Uterus (tissue), 2 donors: Measurements from ENCODE around the gene FRMD8.

ENCODE experiments used
- POLR2A ChIP-seq, 2 donors: fragments of 450-650 bp; IDR thresholded peaks; one replicate each; pipeline ENCODE4 v1.6.1; 2016; ENCODE audit warnings: antibody characterized with exemption in 2 of 2, mild to moderate bottlenecking in 1 of 2, moderate library complexity in 1 of 2
- TF ChIP-seq, protein P1 (sequence below), 4 experiments: fragments of 200-600 bp in 2 of 4; fragments of 450-650 bp in 2 of 4; sonication (generic) in 2 of 4; IDR thresholded peaks; one replicate each; pipeline ENCODE4 v1.5.1; 2016 to 2019; ENCODE audit warnings: antibody characterized with exemption in 4 of 4, mild to moderate bottlenecking in 2 of 4, moderate library complexity in 1 of 4

DNA sequence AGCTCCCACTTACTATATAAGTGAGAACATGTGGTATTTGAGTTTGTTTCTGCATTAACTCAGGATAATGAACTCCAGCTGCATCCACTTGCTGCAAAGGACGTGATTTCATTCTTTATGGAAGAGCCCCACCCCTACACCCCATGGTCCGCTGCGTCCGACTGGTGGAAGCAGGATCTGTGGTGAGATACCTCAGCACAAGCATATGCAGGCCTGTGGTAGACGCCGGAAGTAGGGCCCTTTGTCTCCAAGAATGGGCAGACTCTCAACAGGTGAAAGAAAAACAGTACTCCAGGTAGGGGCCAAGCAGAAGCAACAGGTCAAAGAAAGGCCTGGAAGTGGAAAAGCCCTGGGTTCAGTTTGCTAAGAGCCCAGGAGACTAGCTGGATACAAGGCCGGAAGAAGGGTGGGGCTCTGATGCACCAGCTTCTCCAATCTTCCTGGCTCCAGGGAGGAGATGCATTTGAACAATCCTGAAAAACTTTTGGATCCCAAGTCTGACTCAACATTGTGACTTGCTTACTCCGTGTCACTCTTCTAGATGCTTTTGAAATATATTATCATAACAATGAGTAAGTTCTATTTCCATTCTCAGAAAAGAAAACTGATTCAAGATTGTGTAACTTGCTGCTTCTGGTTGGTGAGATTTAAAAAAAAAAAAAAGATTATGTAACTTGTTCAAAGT lies 66.5 kb downstream of the FRMD8 start:
- TF ChIP-seq, protein P1, sequence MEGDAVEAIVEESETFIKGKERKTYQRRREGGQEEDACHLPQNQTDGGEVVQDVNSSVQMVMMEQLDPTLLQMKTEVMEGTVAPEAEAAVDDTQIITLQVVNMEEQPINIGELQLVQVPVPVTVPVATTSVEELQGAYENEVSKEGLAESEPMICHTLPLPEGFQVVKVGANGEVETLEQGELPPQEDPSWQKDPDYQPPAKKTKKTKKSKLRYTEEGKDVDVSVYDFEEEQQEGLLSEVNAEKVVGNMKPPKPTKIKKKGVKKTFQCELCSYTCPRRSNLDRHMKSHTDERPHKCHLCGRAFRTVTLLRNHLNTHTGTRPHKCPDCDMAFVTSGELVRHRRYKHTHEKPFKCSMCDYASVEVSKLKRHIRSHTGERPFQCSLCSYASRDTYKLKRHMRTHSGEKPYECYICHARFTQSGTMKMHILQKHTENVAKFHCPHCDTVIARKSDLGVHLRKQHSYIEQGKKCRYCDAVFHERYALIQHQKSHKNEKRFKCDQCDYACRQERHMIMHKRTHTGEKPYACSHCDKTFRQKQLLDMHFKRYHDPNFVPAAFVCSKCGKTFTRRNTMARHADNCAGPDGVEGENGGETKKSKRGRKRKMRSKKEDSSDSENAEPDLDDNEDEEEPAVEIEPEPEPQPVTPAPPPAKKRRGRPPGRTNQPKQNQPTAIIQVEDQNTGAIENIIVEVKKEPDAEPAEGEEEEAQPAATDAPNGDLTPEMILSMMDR (IDR thresholded peaks at IDR 0.05) = no peak
- no peak for TF ChIP-seq POLR2A (IDR thresholded peaks at IDR 0.05)
